HepG2 (cell line): ENCODE data around the gene DOCK9.

Source experiments
- ASH2L ChIP-seq: fragments of 300-600, 200-600 bp; sonication (generic); IDR thresholded peaks from 2 replicates; pipeline ENCODE4 v1.7.0; 2017; ENCODE audit warnings: low read depth, mild to moderate bottlenecking, moderate library complexity, mixed read lengths, low read length; ENCODE audit not compliant: insufficient read length
- KDM1A ChIP-seq: IDR thresholded peaks from 2 replicates; pipeline ENCODE4 v1.6.1; 2016; ENCODE audit warnings: missing compliant biosample characterization
- POLR2AphosphoS5 ChIP-seq: IDR thresholded peaks from 2 replicates; pipeline ENCODE4 v1.6.1; 2012; ENCODE audit warnings: low read depth, low read length
- SMC3 ChIP-seq: IDR thresholded peaks from 2 replicates; pipeline ENCODE4 v1.6.1; 2011; ENCODE audit warnings: low read length, improper control_type of control experiment
- ZBTB21 ChIP-seq: sonication (generic); formaldehyde crosslinking; IDR thresholded peaks from 2 replicates; pipeline ENCODE4 v1.4.0; 2020; ENCODE audit warnings: missing genetic modification reagents
- ZNF143 ChIP-seq: sonication (generic); formaldehyde crosslinking; IDR thresholded peaks from 2 replicates; pipeline ENCODE4 v1.4.0; 2020; ENCODE audit warnings: missing genetic modification reagents
- ZNF224 ChIP-seq: sonication (generic); formaldehyde crosslinking; IDR thresholded peaks from 2 replicates; pipeline ENCODE4 v1.5.0; 2020; ENCODE audit warnings: mild to moderate bottlenecking, missing genetic modification reagents
- ZNF670 ChIP-seq: sonication (generic); formaldehyde crosslinking; IDR thresholded peaks from 2 replicates; pipeline ENCODE4 v1.8.0; 2022; ENCODE audit warnings: mild to moderate bottlenecking, missing genetic modification reagents, borderline replicate concordance
- ZNF746 ChIP-seq: sonication (generic); formaldehyde crosslinking; IDR thresholded peaks from 2 replicates; pipeline ENCODE4 v1.8.0; 2022; ENCODE audit warnings: mild to moderate bottlenecking, missing genetic modification reagents
- TF ChIP-seq, protein P1 (sequence below): sonication (generic); formaldehyde crosslinking; IDR thresholded peaks from 2 replicates; pipeline ENCODE4 v1.4.0; 2020; ENCODE audit warnings: missing genetic modification reagents, borderline replicate concordance
- TF ChIP-seq, protein P2 (sequence below): sonication (generic); formaldehyde crosslinking; IDR thresholded peaks from 2 replicates; pipeline ENCODE4 v1.5.1; 2020; ENCODE audit warnings: missing genetic modification reagents, mild to moderate bottlenecking, borderline replicate concordance

DNA sequence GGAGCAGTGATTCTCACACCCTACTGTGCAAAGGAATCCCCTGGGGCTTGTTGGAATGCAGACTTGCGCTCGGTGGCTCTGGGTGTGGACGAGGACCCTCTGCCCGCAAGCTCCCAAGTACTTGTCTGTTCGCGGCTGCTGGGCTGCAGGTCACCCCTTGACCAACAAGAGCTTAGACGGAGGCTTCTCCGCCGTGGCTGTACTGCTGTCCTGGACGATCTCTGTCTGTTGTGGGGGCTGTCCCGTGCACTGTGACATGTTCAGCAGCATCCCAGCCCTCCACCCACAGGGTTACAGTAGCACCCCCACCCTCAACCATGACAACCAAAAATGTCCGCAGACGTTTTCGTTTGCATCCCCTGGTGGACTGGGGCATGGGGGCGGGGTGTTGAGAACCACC lies 202.5 kb downstream of the DOCK9 start:
- TF ChIP-seq ZNF143 (CRISPR knock-in tag) (no peak), ZNF746 (CRISPR knock-in tag) (no peak), KDM1A (CRISPR knock-in tag) (no peak), ZNF670 (CRISPR knock-in tag) (no peak), SMC3 (no peak), POLR2AphosphoS5 (no peak), ZBTB21 (no peak), ZNF224 (CRISPR knock-in tag) (no peak), ASH2L (no peak)
- TF ChIP-seq, protein P1, sequence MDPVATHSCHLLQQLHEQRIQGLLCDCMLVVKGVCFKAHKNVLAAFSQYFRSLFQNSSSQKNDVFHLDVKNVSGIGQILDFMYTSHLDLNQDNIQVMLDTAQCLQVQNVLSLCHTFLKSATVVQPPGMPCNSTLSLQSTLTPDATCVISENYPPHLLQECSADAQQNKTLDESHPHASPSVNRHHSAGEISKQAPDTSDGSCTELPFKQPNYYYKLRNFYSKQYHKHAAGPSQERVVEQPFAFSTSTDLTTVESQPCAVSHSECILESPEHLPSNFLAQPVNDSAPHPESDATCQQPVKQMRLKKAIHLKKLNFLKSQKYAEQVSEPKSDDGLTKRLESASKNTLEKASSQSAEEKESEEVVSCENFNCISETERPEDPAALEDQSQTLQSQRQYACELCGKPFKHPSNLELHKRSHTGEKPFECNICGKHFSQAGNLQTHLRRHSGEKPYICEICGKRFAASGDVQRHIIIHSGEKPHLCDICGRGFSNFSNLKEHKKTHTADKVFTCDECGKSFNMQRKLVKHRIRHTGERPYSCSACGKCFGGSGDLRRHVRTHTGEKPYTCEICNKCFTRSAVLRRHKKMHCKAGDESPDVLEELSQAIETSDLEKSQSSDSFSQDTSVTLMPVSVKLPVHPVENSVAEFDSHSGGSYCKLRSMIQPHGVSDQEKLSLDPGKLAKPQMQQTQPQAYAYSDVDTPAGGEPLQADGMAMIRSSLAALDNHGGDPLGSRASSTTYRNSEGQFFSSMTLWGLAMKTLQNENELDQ (CRISPR knock-in tag) = no peak
- TF ChIP-seq, protein P2, sequence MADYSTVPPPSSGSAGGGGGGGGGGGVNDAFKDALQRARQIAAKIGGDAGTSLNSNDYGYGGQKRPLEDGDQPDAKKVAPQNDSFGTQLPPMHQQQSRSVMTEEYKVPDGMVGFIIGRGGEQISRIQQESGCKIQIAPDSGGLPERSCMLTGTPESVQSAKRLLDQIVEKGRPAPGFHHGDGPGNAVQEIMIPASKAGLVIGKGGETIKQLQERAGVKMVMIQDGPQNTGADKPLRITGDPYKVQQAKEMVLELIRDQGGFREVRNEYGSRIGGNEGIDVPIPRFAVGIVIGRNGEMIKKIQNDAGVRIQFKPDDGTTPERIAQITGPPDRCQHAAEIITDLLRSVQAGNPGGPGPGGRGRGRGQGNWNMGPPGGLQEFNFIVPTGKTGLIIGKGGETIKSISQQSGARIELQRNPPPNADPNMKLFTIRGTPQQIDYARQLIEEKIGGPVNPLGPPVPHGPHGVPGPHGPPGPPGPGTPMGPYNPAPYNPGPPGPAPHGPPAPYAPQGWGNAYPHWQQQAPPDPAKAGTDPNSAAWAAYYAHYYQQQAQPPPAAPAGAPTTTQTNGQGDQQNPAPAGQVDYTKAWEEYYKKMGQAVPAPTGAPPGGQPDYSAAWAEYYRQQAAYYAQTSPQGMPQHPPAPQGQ (CRISPR knock-in tag) = no peak
